ENCODE measurements around the gene HDAC9.

The HDAC9 gene

GRCh38 chr7:18740579-18740988 lies 245.0 kb downstream of the HDAC9 start:
- DNase-seq, result no peak

GRCh38 chr7:18753972-18754610 lies 258.5 kb downstream of the HDAC9 start:
- no peak for DNase-seq

GRCh38 chr7:18754766-18755165 lies 259.2 kb downstream of the HDAC9 start:
- DNase-seq, result no peak

GRCh38 chr7:18755793-18756192 lies 260.2 kb downstream of the HDAC9 start:
- DNase-seq, result no peak

- DNase-seq, result peak; percentile 37
Measured at GRCh38 chr7:18756378-18757050, 261.0 kb downstream of the HDAC9 start.

- no peak for DNase-seq
Measured at GRCh38 chr7:18760046-18760445, 264.5 kb downstream of the HDAC9 start.

GRCh38 chr7:18760631-18761445 lies 265.3 kb downstream of the HDAC9 start:
- no peak for DNase-seq

GRCh38 chr7:18762189-18762588 lies 266.6 kb downstream of the HDAC9 start:
- DNase-seq, result no peak

GRCh38 chr7:18768256-18768655 lies 272.7 kb downstream of the HDAC9 start:
- DNase-seq, result no peak

GRCh38 chr7:18770154-18770811 lies 274.7 kb downstream of the HDAC9 start:
- DNase-seq, result no peak

GRCh38 chr7:18770822-18771221 lies 275.3 kb downstream of the HDAC9 start:
- no peak for DNase-seq

- no peak for DNase-seq
Measured at GRCh38 chr7:18771834-18772566, 276.5 kb downstream of the HDAC9 start.

DNA sequence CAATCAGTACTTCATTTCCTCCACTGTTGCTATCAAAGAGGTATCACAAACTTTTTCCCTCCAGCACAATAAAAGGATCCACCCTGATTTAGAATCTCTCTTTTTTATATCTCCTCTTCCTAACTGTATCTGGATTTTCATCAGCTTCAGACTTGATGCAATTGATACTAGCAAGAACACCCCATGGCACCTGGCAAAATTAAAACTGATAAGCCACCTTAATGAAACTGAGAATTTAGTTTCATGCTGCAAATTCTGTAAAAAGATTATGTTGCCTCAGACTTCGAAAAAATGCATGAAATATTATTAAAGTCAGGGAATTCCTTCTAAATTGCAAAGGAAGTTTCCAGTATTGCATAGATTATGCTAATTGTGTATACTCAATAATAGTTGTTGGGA lies 277.0 kb downstream of the HDAC9 start:
- no peak for DNase-seq

- DNase-seq, result no peak
Measured at GRCh38 chr7:18777314-18777713, 281.8 kb downstream of the HDAC9 start.

GRCh38 chr7:18778594-18778993 lies 283.0 kb downstream of the HDAC9 start:
- DNase-seq, result no peak

GRCh38 chr7:18780266-18780665 lies 284.7 kb downstream of the HDAC9 start:
- DNase-seq, result no peak

DNA sequence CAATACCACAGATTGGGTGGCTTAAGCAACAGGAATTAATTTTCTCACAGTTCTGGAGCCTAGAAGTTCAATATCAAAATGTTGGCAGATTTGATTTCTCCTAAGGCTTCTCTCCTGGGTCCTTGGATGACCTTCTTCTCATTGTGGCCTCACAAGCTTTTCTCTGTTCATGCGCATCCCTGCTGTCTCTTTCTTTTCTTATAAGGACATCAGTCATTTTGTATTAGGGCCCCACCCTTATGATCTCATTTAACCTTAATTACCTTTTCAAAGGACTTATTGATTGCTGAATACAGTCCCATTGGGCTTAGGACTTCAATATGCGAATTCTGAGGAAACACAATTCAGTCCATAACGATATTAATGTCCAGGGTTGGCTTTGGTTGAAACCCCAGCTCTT lies 285.4 kb downstream of the HDAC9 start:
- DNase-seq, result no peak

GRCh38 chr7:18786196-18786727 lies 290.7 kb downstream of the HDAC9 start:
- no peak for DNase-seq

GRCh38 chr7:18786796-18787195 lies 291.2 kb downstream of the HDAC9 start:
- DNase-seq, result no peak

DNA sequence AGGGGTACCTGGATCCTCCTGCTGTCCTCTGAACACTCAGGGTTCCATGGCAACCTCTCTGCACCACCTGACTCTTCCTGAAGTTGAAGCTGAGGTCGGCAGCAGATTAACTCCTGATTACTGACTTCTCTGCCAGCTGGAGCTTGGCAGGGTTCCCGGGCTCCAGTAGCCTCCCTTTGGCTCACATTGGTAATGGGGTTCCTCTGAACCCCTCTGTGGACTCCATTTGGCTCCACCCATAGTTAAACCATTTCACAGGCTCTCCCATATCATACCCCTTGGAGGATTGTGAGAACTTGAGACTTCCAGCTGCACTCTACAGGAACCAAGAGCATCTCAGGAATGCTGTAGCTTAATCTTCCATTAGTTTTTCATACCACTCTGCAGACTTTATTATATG lies 292.5 kb downstream of the HDAC9 start:
- no peak for DNase-seq

- no peak for DNase-seq
Measured at GRCh38 chr7:18792871-18793595, 297.5 kb downstream of the HDAC9 start.

DNA sequence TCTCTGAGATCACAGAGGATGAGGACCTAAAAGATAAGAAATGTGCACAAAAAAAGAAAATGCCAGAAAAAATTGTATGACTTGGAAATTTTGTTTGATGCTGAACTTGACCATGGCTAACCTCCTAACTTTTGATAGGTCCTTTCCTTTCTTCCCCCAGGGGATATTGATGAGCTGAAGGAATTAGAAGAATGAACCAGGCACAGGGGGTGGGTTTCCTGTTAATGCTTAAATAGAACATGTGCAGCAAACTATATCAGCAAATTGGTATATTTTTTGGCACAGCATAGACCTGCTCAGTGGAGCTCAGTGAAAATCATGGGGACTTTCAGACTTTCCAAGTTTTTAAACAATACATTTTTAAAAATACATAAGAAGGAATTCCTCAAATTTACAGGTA lies 300.7 kb downstream of the HDAC9 start:
- no peak for DNase-seq

All from MV-4-11 (cell line).